Measurements from ENCODE around the gene ASB18.

The ASB18 gene

GRCh38 chr2:236306825-236307540, 42.8 kb upstream of the ASB18 start:
- H3K27ac Mint-ChIP-seq = no peak overlapping the region

GRCh38 chr2:236305964-236306605, 41.9 kb upstream of the ASB18 start:
- Mint-ChIP-seq H3K4me3 (no peak overlapping the region), H3K4me1 (peaks cover 24% of the 10 kb centered on the region), H3K27ac (no peak overlapping the region), H3K9me3 (no peaks in the 10 kb centered on the region), H3K27me3 (ENCODE audit: low read depth, poor library complexity) (peaks cover 5% of the 10 kb centered on the region), H3K36me3 (ENCODE audit: low read depth) (no peaks in the 10 kb centered on the region)
- DNase-seq = no peak
- TF ChIP-seq CTCF (IDR thresholded peaks at IDR 0.05) = no peak

More at GRCh38 chr2:236306825-236307540, 42.8 kb upstream of the ASB18 start:
- Mint-ChIP-seq H3K9me3 (no peaks in the 10 kb centered on the region), H3K4me1 (peaks cover 21% of the 10 kb centered on the region), H3K4me3 (no peak overlapping the region), H3K36me3 (ENCODE audit: low read depth) (no peaks in the 10 kb centered on the region), H3K27me3 (ENCODE audit: low read depth, poor library complexity) (peaks cover 5% of the 10 kb centered on the region)
- no peak for TF ChIP-seq CTCF (IDR thresholded peaks at IDR 0.05)
- no peak for DNase-seq

GRCh38 chr2:236305531-236305930, 41.3 kb upstream of the ASB18 start:
- no peak for DNase-seq
- H3K27me3 Mint-ChIP-seq (ENCODE audit: low read depth, poor library complexity) = peaks cover 5% of the 10 kb centered on the region
- H3K4me3 Mint-ChIP-seq = no peak overlapping the region
- no peak for TF ChIP-seq CTCF (IDR thresholded peaks at IDR 0.05)
- no peaks in the 10 kb centered on the region for H3K9me3 Mint-ChIP-seq
- no peaks in the 10 kb centered on the region for H3K36me3 Mint-ChIP-seq (ENCODE audit: low read depth)
- H3K4me1 Mint-ChIP-seq = peaks cover 24% of the 10 kb centered on the region
- H3K27ac Mint-ChIP-seq = no peak overlapping the region

- Mint-ChIP-seq H3K4me3 (no peak overlapping the region), H3K4me1 (peaks cover 24% of the 10 kb centered on the region), H3K27ac (no peak overlapping the region), H3K36me3 (ENCODE audit: low read depth) (no peaks in the 10 kb centered on the region), H3K27me3 (ENCODE audit: low read depth, poor library complexity) (peaks cover 5% of the 10 kb centered on the region), H3K9me3 (no peaks in the 10 kb centered on the region)
- DNase-seq = no peak
- no peak for TF ChIP-seq CTCF (IDR thresholded peaks at IDR 0.05)
Observed at GRCh38 chr2:236303935-236304334, 39.7 kb upstream of the ASB18 start.

GRCh38 chr2:236302555-236302954, 38.3 kb upstream of the ASB18 start:
- H3K4me3 Mint-ChIP-seq = no peak overlapping the region
- DNase-seq = no peak
- peaks cover 5% of the 10 kb centered on the region for H3K27me3 Mint-ChIP-seq (ENCODE audit: low read depth, poor library complexity)

More at GRCh38 chr2:236302555-236302954, 38.3 kb upstream of the ASB18 start:
- H3K4me1 Mint-ChIP-seq = peaks cover 24% of the 10 kb centered on the region
- TF ChIP-seq CTCF (IDR thresholded peaks at IDR 0.05) = no peak
- peaks cover 5% of the 10 kb centered on the region for H3K36me3 Mint-ChIP-seq (ENCODE audit: low read depth)
- H3K27ac Mint-ChIP-seq = no peak overlapping the region
- H3K9me3 Mint-ChIP-seq = no peaks in the 10 kb centered on the region
